HG02610 (cell line): ENCODE data around the gene COPE.
"Not testable (repeated sequence)": the region's sequence is repeated elsewhere in the genome, so short reads cannot be mapped to it uniquely, and the experiment has no call there.

Experiments used
- ATAC-seq: cut with Tn5 transposase; IDR thresholded peaks from one replicate; pipeline ENCODE4 v1.9.1; 2021; ENCODE audit warnings: mild to moderate bottlenecking, moderate library complexity; ENCODE audit not compliant: unreplicated experiment

The COPE gene

DNA sequence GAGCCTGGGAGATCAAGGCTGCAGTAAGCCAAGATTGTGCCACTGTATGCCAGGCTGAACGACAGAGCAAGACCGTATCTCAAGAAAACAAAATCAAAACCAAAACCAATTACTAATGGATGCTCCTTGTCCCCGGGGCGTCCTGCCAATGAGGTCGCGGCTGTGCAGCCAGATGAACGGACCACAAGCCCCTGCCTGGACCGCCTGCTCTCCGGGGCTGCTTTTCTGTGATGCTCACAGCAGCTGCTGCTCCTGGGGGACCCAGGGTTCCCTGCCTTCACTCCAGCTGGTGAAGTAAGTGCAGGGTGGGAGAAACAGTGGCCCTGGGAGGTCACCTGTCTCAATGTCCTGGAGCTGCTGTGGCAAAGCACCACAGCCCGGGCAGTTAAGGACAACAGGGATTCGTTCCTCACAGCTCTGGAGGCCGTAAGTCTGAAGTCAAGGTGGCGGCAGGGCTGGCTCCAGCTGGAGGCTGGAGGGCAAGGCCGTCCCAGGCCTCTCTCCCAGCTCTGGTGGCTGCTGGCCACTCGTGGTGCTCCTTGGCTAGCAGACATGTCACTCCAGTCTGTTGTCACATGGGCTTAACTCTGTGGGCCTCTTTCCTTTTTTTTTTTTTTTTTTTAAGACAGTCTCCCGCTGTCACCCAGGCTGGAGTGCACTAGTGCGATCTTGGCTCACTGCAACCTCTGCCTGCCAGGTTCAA lies 10.1 kb downstream of the COPE start:
- no peak for ATAC-seq

DNA sequence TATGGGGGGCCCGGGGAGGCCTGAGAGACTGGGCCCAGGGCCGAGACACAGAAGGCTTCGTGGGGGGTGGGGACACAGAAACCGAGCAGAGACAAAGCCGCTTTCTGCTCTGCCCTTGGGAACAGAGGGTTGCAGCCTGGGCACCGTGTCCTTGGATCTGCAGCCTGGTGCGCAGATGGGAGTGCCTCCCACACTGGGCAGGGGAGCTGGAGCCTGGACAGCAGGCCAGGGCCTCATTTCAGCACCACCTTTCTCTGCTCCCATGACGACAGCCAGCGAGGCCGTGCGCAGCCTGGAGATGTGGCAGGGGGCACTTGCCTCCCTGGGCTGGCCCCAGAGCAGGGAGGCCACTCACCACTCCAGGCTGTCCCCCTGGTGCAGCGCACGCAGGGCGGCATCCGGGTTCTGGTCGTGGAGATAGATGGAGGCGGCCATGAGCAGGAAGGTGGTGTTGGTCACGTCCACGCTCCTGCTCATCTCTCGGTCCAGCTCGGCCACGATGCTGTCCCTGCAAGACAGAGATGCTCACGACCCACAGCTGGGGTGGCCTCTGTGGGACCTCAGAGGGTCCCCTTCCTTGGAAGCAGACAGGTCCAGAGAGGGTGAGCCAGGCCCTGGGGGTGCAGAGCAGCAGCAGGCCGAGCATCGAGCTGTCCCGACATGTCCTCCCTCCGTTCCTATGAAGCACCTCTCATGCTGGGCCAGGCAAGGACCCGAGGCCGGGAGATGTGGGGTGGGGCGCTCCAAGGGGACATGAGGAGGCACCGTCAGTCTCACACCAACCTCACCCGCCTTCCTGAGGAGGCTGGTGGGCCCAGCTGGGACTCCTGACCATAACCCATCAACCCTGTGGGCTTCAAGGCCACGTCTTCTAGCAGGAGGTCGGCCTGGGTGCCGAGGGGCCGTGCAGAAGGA lies 12.3 kb downstream of the COPE start:
- no peak for ATAC-seq

DNA sequence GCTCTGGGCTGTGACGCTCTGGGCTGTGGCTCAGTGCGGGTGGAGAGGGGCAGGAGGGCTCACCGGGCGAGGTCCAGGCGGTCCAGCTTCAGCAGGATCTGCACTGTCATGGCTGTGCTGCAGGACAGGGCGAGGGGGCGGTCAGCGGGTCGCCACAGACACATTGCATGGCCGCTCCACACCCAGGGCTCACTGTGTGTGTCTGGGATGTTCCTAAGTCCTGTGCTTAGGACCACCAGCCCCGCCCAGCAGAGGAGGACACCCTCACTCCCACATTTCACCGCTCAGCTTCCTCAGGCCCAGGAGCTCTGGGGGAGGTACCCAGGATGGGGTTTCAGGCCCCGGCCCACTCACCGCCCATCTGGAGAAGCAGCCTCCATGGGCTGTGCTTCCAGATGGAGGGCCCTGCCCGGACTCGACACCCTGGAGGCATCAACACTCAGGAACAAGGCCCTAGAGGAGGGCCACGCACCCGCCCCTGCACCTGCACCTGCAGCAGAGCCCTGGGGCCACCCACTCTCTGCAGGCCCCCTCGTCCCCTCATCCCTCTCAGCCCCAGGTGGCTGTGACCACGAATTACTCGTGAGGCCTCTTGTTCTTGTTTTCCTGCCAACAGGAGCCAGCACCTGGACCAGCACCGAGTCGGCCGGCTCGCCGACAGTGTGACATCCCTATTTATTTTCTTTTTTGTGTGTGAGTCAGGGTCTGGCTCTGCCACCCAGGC lies 13.5 kb downstream of the COPE start:
- ATAC-seq = no peak

DNA sequence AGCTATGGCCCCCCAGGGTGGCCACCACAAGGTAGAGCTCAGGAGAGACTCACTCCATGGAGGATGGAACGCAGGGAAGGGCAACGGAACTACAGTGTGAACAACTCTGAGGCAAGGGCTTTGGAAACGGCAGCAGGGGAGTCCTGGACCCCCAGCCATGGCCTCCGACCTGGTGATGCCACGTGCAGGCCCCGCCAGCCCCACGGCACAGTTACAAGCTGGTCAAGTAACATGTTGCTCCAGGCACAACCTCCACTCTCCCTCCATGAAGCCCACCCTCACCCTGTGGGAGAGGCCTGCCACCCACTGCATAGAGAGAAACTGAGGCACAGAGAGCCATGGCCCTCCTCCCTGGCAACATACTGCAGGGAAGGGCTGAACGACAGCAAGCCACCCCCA lies 14.1 kb downstream of the COPE start:
- ATAC-seq = no peak

DNA sequence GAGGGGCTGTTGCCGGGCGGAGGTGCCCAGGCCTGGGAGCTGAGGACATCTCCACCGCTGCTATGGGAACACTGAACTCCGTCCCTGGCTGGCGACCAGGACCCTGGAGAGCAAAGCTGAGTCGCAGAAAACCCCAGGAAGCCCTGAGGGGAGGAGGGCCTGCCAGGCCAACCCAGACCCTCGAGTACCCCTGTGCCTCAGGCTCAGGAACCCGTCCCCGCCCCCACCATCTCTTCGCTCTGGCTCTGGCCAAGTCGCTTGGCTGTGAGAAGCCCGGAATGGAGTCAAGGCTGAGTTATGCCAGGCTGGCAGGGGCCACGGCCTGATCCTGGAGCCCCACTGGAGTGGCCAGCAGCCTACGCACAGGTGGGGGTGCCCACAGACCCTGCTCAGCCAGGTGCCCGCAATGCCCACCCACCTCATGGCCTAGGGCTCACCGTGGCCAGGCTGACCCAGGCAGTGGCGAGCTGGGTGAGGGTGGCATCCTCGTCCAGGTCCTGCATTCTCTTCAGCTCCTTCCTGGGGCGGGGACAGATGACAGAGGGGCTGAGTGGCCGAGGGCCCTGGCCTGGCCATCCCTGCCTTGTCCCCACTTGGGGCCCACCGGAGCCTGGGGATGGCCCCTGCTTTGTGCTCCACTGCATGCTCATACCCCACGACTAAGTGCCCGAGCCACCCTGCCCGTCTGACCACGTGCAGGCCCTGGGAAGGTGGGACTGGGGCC lies 14.7 kb downstream of the COPE start:
- ATAC-seq = no peak

DNA sequence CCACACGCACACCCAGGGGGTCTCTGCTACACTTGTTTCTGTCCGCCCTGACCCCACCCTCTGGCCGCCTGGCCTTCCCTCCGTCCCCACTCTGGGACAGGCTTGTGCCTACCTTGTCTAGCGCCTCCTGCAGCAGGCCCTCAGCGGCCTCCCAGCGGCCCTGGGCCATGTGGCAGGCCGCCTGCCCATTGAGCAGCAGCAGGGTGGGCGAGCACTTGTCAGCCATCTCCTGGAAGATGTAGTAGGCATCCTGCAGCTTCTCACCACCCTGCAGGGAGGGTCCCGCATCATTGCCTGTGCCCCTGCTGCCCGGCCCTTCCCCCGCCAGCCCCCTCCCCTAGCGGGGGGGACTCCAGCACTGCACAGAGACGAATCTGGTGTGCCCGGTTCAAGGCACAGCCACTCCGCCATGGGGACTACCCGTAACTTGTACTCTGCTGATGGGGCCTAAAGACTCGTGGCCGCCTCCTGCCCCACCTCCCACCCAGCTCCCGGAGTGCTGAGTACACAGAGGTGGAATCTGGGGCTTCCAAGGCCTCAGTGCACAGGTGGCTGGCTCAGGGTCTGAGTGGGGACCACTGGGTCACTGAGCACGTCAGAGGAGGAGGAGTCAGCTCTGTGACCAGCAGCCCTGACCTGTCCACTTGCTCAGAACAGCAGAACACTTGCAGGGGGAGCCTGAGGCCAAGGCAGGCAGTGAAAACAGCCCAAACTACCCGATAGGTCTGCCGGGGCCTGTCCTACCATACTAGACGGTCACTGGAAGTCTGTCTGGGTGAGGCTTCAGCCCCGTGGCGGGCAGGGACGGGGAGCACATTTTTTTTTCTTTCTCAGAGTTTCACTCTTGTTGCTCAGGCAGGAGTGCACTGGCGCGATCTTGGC lies 15.8 kb downstream of the COPE start:
- no peak for ATAC-seq

DNA sequence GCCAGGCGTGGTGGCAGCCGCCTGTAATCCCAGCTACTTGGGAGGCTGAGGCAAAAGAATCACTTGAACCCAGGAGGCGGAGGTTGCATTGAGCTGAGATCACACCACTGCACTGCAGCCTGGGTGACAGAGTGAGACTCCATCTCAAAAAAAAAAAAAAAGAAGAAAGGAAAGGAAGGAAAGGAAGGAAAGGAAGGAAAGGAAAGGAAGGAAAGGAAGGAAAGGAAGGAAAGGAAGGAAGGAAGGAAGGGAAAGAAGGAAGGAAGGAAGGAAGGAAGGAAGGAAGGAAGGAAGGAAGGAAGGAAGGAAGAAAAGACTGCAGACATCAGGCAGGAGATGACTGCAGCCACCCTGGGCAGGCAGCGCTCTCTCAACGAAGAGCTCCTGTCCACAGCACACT lies 16.7 kb downstream of the COPE start:
- not testable (repeated sequence) for ATAC-seq

DNA sequence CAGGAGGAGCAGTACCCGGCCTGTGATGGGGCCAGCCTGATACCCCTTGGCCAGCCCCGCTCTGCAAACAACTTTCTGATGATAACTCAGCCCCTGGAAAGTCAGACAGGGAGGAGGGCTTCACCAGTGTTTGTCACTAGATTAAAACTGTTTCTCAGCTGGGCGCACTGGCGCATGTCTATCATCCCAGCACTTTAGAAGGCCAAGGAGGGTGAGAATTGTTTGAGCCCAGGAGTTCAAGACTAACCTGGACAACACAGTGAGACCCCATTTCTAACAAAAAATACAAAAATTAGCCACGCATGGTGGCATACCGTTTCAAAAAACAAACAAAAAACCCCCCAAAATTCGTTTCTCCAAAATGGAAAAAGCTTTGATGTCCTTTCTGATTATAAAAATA lies 17.7 kb downstream of the COPE start:
- ATAC-seq = no peak

DNA sequence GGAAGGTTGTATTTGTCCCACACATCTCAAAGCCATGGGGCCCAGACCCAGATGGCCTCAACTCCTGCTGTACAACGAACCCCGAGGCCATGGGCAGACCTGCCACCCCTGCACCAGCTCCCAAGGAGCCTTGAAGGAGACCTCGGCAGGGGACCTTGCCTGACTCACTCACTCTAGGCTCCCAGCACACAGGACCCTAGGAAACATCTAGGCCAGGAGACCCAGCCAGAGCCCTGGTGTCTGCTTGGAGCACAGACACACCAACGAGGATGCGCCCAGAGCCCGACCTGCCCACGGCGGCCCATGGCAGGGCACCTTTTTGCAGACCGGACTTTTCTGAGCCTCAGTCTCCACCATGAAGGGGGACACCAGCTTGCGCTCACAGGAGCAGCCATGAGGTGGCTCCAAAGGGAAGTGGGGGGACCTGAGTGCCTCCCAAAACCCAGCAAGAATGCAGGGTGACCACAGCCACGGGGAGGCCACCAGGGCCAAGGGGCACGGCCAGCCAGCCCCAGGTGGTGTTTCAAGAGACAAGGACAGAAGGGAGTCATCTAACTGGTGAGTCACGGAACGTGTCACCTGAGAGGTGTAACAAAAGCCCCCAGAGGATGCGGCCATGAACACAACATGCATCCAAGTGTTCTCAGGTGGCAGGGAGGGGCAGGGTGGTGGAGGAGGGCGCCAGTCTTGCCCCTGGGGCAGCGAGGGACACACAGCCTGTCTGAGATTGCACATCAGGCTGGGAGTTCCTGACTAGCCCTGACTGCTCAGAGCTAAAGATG lies 18.3 kb downstream of the COPE start:
- no peak for ATAC-seq

DNA sequence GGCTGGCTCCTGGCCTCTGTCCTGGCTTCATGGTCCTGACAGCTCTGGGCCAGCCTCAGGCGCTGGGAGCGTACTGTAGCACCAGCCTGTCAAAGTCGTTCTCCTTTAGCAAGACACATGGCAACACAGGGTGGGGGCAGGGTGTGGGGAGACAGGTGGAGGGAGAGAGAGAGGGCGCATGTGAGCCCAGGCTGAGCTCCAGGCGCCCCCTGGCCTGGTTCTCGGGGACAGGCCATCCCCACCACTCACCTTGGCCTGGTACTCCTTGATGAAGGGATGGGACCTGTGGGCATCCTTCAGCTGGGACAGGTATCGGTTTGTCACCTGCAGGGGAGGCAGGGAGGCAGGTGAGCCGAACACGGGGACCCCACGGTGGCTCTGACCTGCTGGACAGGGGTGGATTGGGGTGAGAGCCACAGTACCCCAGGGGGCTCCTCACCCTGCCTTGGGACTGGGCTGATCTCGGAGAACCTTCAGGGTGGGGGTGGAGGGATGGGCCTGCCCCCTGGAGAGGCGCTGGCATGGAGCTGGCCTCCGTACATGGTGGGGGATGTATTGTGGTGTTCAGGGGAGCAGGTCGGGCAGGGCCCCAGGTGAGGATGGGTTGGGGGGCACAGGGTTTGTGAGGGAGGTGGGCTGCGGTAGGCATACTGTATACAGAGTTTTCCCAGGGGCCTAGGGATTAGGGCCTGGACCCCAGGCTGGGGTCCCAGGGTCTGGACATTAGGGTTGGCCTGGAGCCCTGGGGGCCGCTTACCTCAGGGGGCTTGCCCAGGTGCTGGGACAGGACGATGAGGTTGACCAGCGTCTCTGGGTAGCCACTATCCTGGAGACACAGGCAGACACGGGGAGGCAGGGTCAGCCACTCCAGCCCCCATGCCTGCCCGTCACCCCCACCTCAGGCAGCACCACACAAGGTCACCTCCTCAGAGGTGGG lies 19.3 kb downstream of the COPE start:
- no peak for ATAC-seq

DNA sequence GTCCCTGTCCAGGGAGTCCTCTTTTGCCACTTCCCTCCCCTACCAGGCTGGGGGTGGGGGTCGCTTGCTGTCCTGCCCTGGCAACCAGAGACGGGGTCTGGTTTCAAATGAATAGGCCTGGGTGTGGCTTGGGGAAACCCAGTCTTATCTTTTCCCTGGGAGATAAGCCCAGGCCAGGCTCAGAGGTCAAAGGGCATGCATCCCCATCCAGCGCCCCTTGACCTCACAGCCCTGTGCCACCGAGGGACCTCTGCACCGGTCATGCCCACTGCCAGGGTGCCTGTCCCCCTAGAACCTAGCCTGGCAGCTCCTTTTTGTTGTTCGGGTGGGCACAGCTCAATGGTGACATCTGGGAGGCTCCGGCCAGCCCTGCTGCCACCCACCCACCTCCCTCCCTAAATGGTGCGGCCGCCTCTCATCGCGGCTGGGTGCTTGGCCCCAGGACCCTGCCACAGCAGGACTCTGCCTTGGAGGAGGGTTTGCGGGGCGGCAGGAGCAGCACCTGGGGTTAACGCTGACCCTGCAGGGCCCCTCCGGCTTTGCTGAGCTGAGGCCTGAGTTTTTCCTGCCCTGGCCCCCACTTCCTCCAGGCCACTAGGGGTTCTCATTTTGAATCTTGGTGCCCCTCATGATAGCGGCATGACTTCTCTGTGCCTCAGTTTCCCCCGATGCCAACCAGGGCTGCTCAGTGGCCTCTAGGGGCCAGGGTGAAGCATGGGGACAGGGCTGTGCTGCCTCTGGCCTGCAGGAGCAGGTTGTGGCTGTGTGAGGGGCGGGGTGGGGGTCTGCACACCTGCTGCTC lies 20.4 kb downstream of the COPE start:
- ATAC-seq = no peak

DNA sequence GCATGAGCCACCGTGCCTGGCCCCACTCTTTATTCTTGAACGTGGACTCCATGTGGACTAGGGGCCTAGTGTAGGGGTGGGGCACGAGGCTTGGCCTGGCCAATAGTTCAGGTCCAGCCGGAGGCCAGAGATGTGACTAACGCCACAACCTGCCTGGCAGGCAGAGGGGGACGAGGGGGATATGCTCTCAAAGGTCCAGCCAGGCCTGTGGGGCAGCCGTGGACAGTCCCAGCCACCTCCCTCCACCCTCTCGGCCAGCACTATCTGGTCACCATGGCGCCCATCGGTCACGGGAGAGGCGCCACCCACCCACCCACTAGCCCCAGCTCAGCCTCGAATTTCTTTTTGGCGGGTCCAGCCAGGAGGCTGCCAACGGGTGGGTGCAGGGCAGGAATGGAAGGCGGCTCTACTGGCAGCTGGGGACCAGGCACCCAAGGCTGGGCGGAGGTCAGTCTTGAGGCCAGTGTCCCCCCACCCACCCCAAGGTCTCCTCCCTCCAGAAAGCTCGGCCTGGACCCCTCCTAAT lies 21.0 kb downstream of the COPE start:
- no peak for ATAC-seq

DNA sequence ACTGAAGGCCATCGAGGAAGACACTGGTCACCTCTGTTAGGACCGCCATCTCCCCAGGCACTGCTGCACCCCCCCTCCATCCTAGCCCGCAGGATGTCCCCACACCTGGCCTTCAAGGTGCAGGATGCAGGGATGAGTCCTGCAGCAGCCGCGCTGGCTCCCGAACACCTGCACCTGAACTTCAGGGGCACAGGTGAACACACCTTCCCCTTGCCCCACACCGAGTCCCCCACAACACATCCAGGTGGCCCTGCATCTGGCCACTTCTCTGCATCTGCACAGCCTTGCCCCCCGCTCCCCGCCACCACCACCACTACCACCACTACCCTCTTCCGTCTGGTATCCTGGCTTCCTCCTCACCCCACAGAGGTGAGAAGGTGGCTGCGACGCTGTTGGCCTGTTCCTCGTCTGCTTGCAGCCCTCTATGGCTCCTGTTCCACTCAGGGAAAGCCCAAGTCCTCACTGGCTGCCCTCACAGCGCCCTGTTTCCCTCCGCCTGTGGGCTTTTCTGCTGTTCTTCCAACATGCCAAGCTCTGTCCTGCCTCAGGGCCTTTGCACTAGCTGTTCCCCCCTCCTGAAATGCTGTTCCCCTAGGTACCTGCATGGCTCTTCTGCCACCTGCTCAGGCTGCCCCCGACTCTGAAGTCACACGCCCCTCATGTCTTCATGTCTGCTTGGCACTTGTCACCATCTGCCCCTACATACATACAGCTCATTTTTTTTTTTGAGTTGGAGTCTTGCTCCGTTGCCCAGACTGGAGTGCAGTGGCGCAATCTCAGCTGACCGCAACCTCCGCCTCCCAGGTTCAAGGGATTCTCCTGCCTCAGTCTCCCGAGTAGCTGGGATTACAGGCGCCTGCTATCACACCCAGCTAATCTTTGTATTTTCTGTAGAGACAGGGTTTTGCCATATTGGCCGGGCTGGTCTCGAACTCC lies 21.8 kb downstream of the COPE start:
- no peak for ATAC-seq

DNA sequence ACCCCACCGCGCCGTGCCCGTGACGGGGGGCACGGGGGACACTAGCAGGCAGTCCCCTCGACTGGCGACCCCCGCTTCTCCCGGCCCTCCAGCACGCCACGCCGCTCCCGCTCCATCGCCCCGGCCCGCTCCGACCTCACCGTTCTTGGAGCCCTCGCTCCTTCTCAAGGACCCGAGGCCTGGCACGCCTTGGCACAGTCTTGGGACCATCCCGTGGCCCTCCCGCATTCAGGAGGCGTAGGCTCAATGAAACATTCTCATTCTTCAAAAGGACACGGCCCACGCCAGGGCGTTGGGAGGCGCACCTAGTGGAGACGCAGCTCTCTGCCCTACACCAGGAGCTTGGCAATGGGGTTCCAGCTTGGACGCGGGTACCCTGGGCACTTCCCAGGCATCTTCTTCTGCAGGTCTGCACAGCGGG lies 22.8 kb downstream of the COPE start:
- no peak for ATAC-seq

DNA sequence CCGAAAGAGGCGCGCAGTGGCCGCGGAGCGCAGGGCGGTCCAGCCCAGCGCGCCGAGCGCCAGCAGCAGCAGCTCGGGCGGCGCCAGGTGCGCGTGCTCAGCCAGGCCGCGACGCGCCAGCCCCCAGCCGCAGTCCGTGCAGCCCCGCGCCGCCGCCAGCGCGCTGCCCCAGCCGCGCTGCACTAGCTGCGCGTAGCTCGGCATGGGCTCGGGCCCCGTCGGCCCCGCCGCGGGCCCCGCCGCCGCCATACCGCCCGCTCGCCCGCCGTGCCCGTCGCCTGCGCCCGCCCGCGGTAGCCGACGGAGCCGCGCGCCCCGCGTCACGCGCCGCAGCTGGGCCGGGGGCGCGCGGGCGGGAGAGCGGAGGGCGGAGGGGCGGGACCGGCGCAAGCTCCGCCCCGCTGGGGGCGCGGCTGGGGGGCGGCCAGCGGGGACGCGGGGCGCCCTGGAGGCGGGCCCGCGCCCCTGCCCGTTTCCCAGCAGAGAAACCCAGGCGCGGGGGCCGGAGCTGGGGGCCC lies 23.3 kb downstream of the COPE start, which contains the start of gene CERS1:
Gene CERS1 (minus strand): TSS at position 335 of the 518 bp plus-strand sequence. CDS start 86 bp downstream, at position 249.
- ATAC-seq = no peak
